H9 (cell line): ENCODE results near the gene PTPRK. TPM values are rescaled to one million over a fixed set of nuclear protein-coding genes. Genes with fewer than 3 reads are reported as not detected.

Experiments used
- DNase-seq: peaks from one replicate; pipeline ENCODE4 v3.0.0-alpha.2; 2017
- H2AFZ ChIP-seq: one replicate; pipeline ENCODE4 v1.6.1; 2013; ENCODE audit warnings: mild to moderate bottlenecking, low read length, control low read depth, moderate library complexity
- H2AK5ac ChIP-seq: 2 replicates; pipeline ENCODE4 v1.6.1; 2013; ENCODE audit warnings: low read length, control low read depth, mixed read lengths; ENCODE audit not compliant: insufficient read length
- H2BK120ac ChIP-seq: one replicate; pipeline ENCODE4 v1.6.1; 2013; ENCODE audit warnings: low read depth, mild to moderate bottlenecking, low read length, control low read depth, inconsistent platforms; ENCODE audit not compliant: poor library complexity, severe bottlenecking
- H2BK12ac ChIP-seq: 2 replicates; pipeline ENCODE4 v1.6.1; 2013; ENCODE audit warnings: low read length, control low read depth, mixed read lengths, low read depth; ENCODE audit not compliant: insufficient read length
- H2BK15ac ChIP-seq: 2 replicates; pipeline ENCODE4 v1.6.1; 2013; ENCODE audit warnings: low read depth, low read length, control low read depth
- H2BK20ac ChIP-seq: one replicate; pipeline ENCODE4 v1.6.1; 2013; ENCODE audit warnings: low read depth, mild to moderate bottlenecking, low read length, control low read depth, inconsistent platforms; ENCODE audit not compliant: poor library complexity, severe bottlenecking
- H2BK5ac ChIP-seq: 2 replicates; pipeline ENCODE4 v1.6.1; 2013; ENCODE audit warnings: low read length, control low read depth, mixed read lengths; ENCODE audit not compliant: insufficient read length
- H3K14ac ChIP-seq: 2 replicates; pipeline ENCODE4 v1.6.1; 2013; ENCODE audit warnings: low read length, control low read depth; ENCODE audit not compliant: insufficient read depth
- H3K18ac ChIP-seq: 2 replicates; pipeline ENCODE4 v1.6.1; 2013; ENCODE audit warnings: low read depth, mild to moderate bottlenecking, mixed read lengths, low read length, control low read depth; ENCODE audit not compliant: insufficient read length
- H3K23ac ChIP-seq: 2 replicates; pipeline ENCODE4 v1.6.1; 2013; ENCODE audit warnings: low read length, control low read depth, mixed read lengths, low read depth; ENCODE audit not compliant: insufficient read length
- H3K23me2 ChIP-seq: 2 replicates; pipeline ENCODE4 v1.6.1; 2013; ENCODE audit warnings: low read depth, mild to moderate bottlenecking, mixed read lengths, low read length, control low read depth; ENCODE audit not compliant: insufficient read length, poor library complexity, severe bottlenecking
- H3K27ac ChIP-seq: 2 replicates; pipeline ENCODE4 v1.5.1; 2013; ENCODE audit warnings: low read length, control low read depth, mixed read lengths, low read depth; ENCODE audit not compliant: insufficient read length
- H3K27me3 ChIP-seq: 2 replicates; pipeline ENCODE4 v1.6.1; 2013; ENCODE audit warnings: low read length, control low read depth, inconsistent platforms; ENCODE audit not compliant: insufficient read depth
- H3K4ac ChIP-seq: 2 replicates; pipeline ENCODE4 v1.6.1; 2013; ENCODE audit warnings: low read depth, mild to moderate bottlenecking, control low read depth, inconsistent platforms, low read length, moderate library complexity
- H3K4me1 ChIP-seq: 2 replicates; pipeline ENCODE4 v1.6.1; 2013; ENCODE audit warnings: low read length, control low read depth, inconsistent platforms; ENCODE audit not compliant: insufficient read depth
- H3K4me2 ChIP-seq: 2 replicates; pipeline ENCODE4 v1.6.1; 2013; ENCODE audit warnings: low read length, control low read depth, mixed read lengths; ENCODE audit not compliant: insufficient read length, insufficient read depth
- H3K56ac ChIP-seq: 2 replicates; pipeline ENCODE4 v1.6.1; 2013; ENCODE audit warnings: low read depth, mild to moderate bottlenecking, mixed read lengths, low read length, control low read depth; ENCODE audit not compliant: insufficient read length
- H3K79me1 ChIP-seq: 2 replicates; pipeline ENCODE4 v1.6.1; 2013; ENCODE audit warnings: low read depth, mild to moderate bottlenecking, moderate library complexity, low read length, control low read depth, inconsistent platforms; ENCODE audit not compliant: insufficient read depth, poor library complexity, severe bottlenecking
- H3K79me2 ChIP-seq: 2 replicates; pipeline ENCODE4 v1.6.1; 2013; ENCODE audit warnings: low read length, control low read depth, inconsistent platforms; ENCODE audit not compliant: insufficient read depth
- H3K9ac ChIP-seq: 2 replicates; pipeline ENCODE4 v1.6.1; 2013; ENCODE audit warnings: low read length, control low read depth, mixed read lengths; ENCODE audit not compliant: insufficient read length; ENCODE audit errors: extremely low read depth
- H3K9me3 ChIP-seq: one replicate; pipeline ENCODE4 v1.6.1; 2013; ENCODE audit warnings: low read depth, low read length, inconsistent platforms; ENCODE audit not compliant: control insufficient read depth
- H3T11ph ChIP-seq: one replicate; pipeline ENCODE4 v1.6.1; 2013; ENCODE audit warnings: mild to moderate bottlenecking, low read length, control low read depth, inconsistent platforms
- H4K20me1 ChIP-seq: one replicate; pipeline ENCODE4 v1.6.1; 2013; ENCODE audit not compliant: control insufficient read depth, insufficient read length, insufficient read depth
- H4K5ac ChIP-seq: 2 replicates; pipeline ENCODE4 v1.6.1; 2013; ENCODE audit warnings: low read depth, mild to moderate bottlenecking, mixed read lengths, low read length, control low read depth; ENCODE audit not compliant: insufficient read length
- H4K8ac ChIP-seq: replicated peaks from 2 replicates; pipeline ENCODE4 v1.6.1; 2013; ENCODE audit warnings: low read length, control low read depth, mixed read lengths, low read depth; ENCODE audit not compliant: insufficient read length
- H4K91ac ChIP-seq: 2 replicates; pipeline ENCODE4 v1.6.1; 2013; ENCODE audit warnings: low read depth, mild to moderate bottlenecking, moderate library complexity, mixed read lengths, low read length, control low read depth; ENCODE audit not compliant: insufficient read length
- H3K27ac Mint-ChIP-seq, 3 experiments: 2 replicates in 2 of 3; 3 replicates in 1 of 3; pipeline ENCODE4 v1.8.0; 2020 to 2021; ENCODE audit warnings: mixed read lengths in 3 of 3, mild to moderate bottlenecking in 1 of 3, moderate library complexity in 1 of 3
- H3K27me3 Mint-ChIP-seq: 2 replicates; pipeline ENCODE4 v1.8.0; 2021; ENCODE audit warnings: low read depth, mild to moderate bottlenecking, moderate library complexity, mixed read lengths
- H3K36me3 Mint-ChIP-seq, 3 experiments: 2 replicates in 2 of 3; 3 replicates in 1 of 3; pipeline ENCODE4 v1.8.0; 2020 to 2021; ENCODE audit warnings: low read depth in 3 of 3, mixed read lengths in 3 of 3; ENCODE audit not compliant: insufficient read depth in 1 of 3
- H3K4me1 Mint-ChIP-seq, 2 experiments: 2 replicates each; pipeline ENCODE4 v1.8.0; 2020; ENCODE audit warnings: mixed read lengths in 2 of 2
- H3K4me3 Mint-ChIP-seq, 2 experiments: 2 replicates in 1 of 2; 3 replicates in 1 of 2; pipeline ENCODE4 v1.8.0; 2020 to 2021; ENCODE audit warnings: mild to moderate bottlenecking in 2 of 2, mixed read lengths in 2 of 2, moderate library complexity in 1 of 2
- H3K9me3 Mint-ChIP-seq, 2 experiments: 2 replicates in 1 of 2; 3 replicates in 1 of 2; pipeline ENCODE4 v1.8.0; 2020; ENCODE audit warnings: mild to moderate bottlenecking in 2 of 2, mixed read lengths in 2 of 2, moderate library complexity in 1 of 2
- CTCF ChIP-seq: fragments of 200-600 bp; sonication (generic); conservative IDR thresholded peaks from 3 replicates; pipeline ENCODE4 v1.8.0; 2021; ENCODE audit warnings: antibody characterized with exemption, mild to moderate bottlenecking
- WGBS: extraction: QIAGEN DNeasy Blood & Tissue Kit; methylation state at CpG from one replicate; pipeline ENCODE4 v1.1.7; 2013; ENCODE audit warnings: missing lambda C conversion rate, low lambda C conversion rate, mixed read lengths; ENCODE audit not compliant: insufficient read length; ENCODE audit errors: extremely low coverage; 5-methylcytosine and 5-hydroxymethylcytosine counted together
- total RNA-seq: library from RNA; stranded (reverse); gene quantifications from 2 replicates; pipeline ENCODE4 v1.2.1, GENCODE V29; 2021

Gene PTPRK
- total RNA-seq, 1 experiment from 2014 or later = 47.9 TPM

- no peak overlapping the region for H3K27ac Mint-ChIP-seq
- Histone ChIP-seq H3K27me3 (no peaks in the 10 kb centered on the region), H3K4me1 (no peaks in the 10 kb centered on the region), H3K23ac (no peak overlapping the region), H3T11ph (no peak overlapping the region), H3K79me2 (no peaks in the 10 kb centered on the region), H2AFZ (no peak overlapping the region), H3K79me1 (no peaks in the 10 kb centered on the region), H3K4ac (no peak overlapping the region), H2BK20ac (no peak overlapping the region), H2BK12ac (no peak overlapping the region), H4K20me1 (no peaks in the 10 kb centered on the region), H2BK5ac (no peak overlapping the region), H2BK15ac (no peak overlapping the region), H3K9ac (no peak overlapping the region), H3K14ac (no peak overlapping the region), H4K8ac (no peak overlapping the region), H3K18ac (no peak overlapping the region), H3K23me2 (no peaks in the 10 kb centered on the region), H3K4me2 (no peak overlapping the region), H2AK5ac (no peak overlapping the region), H3K56ac (no peak overlapping the region), H2BK120ac (no peak overlapping the region), H4K5ac (no peak overlapping the region), H4K91ac (no peak overlapping the region), H3K9me3 (no peaks in the 10 kb centered on the region), H3K27ac (no peak overlapping the region)
- H3K27me3 Mint-ChIP-seq = no peaks in the 10 kb centered on the region
- no peak for TF ChIP-seq CTCF
- no CpG with 5 or more reads among the region's 2 CpGs for WGBS
- H3K4me1 Mint-ChIP-seq = peaks cover 0 to 7% of the 10 kb centered on the region in 2 experiments; a peak in 3 of 4 replicates
- no peak for DNase-seq
- peaks cover 9 to 17% (median 9%) of the 10 kb centered on the region in 3 experiments for H3K36me3 Mint-ChIP-seq
- H3K9me3 Mint-ChIP-seq = peaks cover 20 to 23% of the 10 kb centered on the region in 2 experiments
- H3K4me3 Mint-ChIP-seq = no peak overlapping the region
Observed at GRCh38 chr6:127924440-127924839, 596.0 kb downstream of the PTPRK start.
